HG03060 (cell line): ENCODE data around the gene DDIT3.
"Not testable (repeated sequence)": the region's sequence is repeated elsewhere in the genome, so short reads cannot be mapped to it uniquely, and the experiment has no call there.

Experiments
- ATAC-seq: cut with Tn5 transposase; IDR thresholded peaks from one replicate; pipeline ENCODE4 v1.9.1; 2021; ENCODE audit warnings: low read depth, moderate number of reproducible peaks; ENCODE audit not compliant: unreplicated experiment

Gene DDIT3

DNA sequence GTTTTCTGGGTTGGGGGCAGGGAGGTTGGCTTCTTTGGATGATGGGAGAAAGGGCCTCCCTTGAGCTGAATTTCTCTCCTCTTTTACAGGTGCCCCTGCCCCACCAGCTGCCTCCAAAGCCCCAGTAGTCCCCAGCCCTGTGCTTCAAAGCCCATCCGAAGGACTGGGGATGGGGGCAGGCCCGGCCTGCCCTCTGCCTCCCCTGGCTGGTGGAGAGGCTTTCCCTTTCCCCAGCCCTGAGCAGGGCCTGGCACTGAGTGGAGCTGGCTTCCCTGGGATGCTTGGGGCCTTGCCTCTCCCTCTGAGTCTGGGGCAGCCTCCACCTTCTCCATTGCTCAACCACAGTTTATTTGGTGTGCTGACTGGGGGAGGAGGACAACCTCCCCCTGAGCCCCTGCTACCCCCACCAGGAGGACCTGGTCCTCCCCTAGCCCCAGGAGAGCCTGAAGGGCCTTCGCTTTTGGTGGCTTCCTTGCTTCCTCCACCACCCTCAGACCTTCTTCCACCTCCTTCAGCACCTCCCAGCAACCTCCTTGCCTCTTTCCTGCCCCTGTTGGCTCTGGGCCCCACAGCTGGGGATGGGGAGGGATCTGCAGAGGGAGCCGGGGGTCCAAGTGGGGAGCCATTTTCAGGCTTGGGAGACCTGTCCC is 6.3 kb upstream of the DDIT3 start:
- no peak for ATAC-seq

GRCh38 chr12:57525615-57526383 is 5.5 kb upstream of the DDIT3 start:
- ATAC-seq = no peak

GRCh38 chr12:57524814-57525614 is 4.7 kb upstream of the DDIT3 start:
- no peak for ATAC-seq

DNA sequence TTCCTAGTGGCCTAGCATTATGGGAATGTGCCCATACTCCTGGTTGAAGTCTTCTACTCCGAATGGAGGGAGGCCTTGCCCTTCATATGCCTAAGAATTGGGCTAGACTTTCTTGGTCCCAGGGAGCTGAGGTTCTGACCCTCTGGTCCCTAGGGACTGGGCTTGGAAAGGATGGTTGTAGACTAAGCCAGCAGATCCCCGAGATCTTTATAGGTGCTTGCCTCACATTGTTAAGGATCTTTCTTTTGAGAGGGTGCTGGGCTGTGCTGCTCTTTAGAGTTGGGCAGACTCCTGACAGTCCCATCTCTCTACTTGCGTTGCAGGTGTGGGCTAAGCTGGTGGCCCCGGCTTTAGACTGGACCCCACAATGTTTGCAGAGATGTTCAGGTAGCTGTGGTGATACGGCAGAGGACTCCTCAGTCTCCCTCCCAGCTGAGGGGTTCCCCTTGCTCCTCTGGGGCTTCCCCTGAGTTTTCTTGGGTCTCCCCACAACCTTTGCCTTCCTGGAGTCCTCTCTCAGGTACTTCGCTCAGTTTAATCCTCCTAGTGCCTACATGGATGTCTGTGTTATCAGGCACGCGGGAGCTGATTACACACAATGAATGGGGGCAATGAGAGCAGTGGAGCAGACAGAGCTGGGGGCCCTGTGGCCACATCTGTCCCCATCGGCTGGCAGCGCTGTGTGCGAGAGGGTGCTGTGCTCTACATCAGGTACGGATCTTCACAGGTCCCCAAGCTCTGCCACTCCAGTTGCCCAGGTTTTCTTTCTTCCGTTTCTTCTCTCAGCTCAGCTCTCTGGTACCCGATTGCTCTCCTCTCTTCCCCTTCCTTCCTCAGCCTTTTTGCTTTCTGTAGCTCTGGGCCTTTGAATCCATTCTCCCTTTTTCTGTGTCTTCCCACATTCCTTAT is 3.6 kb upstream of the DDIT3 start:
- no peak for ATAC-seq

GRCh38 chr12:57522887-57523705 is 2.8 kb upstream of the DDIT3 start:
- ATAC-seq = no peak

- ATAC-seq = peak; percentile 28
Measured at GRCh38 chr12:57522011-57522886, 1.9 kb upstream of the DDIT3 start, which contains the start of gene MBD6. TSS of gene MBD6 (plus strand) at chr12:57522824. CDS start at chr12:57524304, 1,480 bp downstream.

- ATAC-seq = no peak
Measured at GRCh38 chr12:57521525-57522010, 1.3 kb upstream of the DDIT3 start.

GRCh38 chr12:57519796-57520052 is 590 bp downstream of the DDIT3 start:
- ATAC-seq = no peak

GRCh38 chr12:57518920-57519795 is 1.2 kb downstream of the DDIT3 start:
- no peak for ATAC-seq

- no peak for ATAC-seq
Measured at GRCh38 chr12:57518176-57518919, 2.0 kb downstream of the DDIT3 start.

DNA sequence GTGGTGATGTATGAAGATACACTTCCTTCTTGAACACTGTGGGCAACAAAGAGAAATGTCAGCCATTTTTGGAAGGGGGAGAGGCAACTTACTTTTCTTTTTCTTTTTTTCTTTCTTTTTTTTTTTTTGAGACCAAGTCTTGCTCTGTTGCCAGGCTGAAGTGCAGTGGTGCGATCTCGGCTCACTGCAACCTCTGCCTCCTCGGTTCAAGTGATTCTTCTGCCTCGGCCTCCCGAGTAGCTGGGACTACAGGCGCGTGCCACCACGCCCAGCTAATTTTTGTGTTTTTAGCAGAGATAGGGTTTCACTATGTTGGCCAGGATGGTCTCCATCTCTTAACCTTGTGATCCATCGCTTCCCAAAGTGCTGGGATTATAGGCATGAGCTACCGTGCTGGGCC is 2.6 kb downstream of the DDIT3 start:
- not testable (repeated sequence) for ATAC-seq

GRCh38 chr12:57517187-57517586 is 3.1 kb downstream of the DDIT3 start:
- no peak for ATAC-seq

GRCh38 chr12:57516617-57517153 is 3.6 kb downstream of the DDIT3 start:
- no peak for ATAC-seq

- ATAC-seq = no peak
Measured at GRCh38 chr12:57515934-57516541, 4.3 kb downstream of the DDIT3 start.

DNA sequence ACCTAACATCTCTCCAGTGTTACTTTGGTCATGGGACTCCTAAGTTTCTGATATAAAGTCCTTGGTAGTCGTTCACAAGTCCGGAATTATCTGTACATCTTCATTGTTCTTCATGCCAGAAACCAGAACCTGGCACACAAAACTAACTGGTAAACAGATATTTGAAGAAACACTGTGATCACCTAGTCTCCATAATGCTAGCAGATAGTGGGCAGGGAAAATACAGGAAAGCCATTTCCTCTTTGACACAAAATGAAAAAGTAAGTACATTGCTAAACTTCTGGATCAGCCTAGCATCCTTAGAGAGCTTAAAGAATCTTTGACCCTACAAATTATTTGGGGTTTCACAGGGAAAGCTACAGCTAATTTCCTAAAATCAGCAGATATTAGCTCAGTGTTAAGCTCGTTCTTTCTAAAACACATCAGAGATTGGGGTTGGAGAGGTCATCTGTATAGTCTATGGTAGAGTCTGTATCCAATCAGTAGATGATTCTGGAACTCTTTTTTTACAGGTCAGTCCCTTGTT is 4.8 kb downstream of the DDIT3 start:
- ATAC-seq = no peak
